Measurements from ENCODE around the gene PIP4K2A. TPM values are rescaled to one million over a fixed set of nuclear protein-coding genes. Genes with fewer than 3 reads are reported as not detected.
A peak's percentile ranks its signal among the peaks of the same experiment; 100 is the strongest.

PIP4K2A gene
- total RNA-seq, 3 donors from 2014 or later, result 15.1 to 36.6 (median 33.1) TPM

DNA sequence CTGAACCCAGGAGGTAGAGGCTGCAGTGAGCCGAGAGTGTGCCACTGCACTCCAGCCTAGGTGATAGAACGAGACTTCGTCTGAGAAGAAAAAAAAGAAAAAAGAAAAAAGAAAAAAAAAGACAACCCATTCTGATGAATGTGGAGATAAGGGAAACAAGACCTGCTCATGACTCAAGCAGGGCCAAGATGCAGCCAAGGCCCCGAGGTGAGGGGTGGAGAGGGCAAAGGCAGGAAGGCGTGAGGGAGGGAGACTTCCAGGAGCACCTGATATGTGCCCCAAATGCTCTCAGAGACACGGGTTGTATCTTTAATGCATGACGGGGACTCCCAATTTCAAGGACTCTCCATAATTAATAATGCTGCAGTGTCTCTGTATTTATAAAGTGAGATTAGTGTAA is 134.6 kb downstream of the PIP4K2A start:
- no peak for TF ChIP-seq POLR2A (IDR thresholded peaks at IDR 0.05)
- no peaks in the 10 kb centered on the region for H3K36me3 ChIP-seq
- intact Hi-C loops (cut with DNase I; ENCODE audit: low total_unique reads), result loop anchor here (10.0 kb wide), 1 partner anchor 825 kb away; no protein-coding TSS in a partner anchor
- H3K27ac ChIP-seq, result no peak overlapping the region
- no peak for DNase-seq (ENCODE audit: low spot score in 2 of 2)
- H3K4me1 ChIP-seq, result no peaks in the 10 kb centered on the region
- H3K4me3 ChIP-seq, result no peak overlapping the region
- H3K27me3 ChIP-seq, result no peaks in the 10 kb centered on the region
- no peaks in the 10 kb centered on the region for H3K9me3 ChIP-seq

DNA sequence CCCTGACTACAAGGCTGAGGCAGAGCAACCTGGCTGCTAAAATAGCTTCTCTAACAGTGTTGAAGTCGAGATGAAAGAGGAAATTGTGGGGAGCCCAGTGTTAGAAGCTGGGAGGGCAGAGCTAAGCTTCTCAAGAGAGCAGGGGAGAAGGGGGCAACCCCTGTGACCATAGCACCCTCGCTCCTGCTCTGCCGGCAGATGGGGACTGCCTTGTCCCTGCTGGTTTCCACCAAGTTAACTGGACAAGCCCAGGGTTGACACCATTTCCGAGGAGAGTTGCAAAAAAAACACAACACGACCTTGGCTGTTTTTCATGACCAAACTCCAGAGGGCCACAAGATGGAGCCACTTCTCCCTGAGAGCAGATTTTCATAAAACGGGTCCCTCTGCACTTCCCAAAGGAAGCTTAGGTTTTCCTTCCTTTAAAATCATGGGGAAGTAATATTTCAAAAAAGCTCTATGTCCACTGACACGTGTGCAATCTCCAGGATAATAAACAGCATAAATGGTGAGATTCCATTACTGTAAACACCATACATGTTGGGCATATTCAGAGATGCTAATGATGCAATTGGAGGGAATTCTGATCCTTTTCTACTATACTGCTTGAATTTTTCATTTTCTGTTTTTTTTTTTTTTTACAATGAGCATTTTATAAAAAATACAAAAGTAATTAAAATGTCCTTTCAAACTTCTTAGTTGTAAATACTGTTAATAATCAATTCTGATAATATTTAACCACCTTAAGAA is 140.4 kb downstream of the PIP4K2A start:
- Histone ChIP-seq H3K4me3 (no peak overlapping the region), H3K4me1 (no peaks in the 10 kb centered on the region), H3K27me3 (no peaks in the 10 kb centered on the region), H3K27ac (no peak overlapping the region), H3K36me3 (no peaks in the 10 kb centered on the region), H3K9me3 (no peaks in the 10 kb centered on the region)
- no peak for DNase-seq (ENCODE audit: low spot score in 2 of 2)
- TF ChIP-seq POLR2A (IDR thresholded peaks at IDR 0.05) (no peak), POLR2AphosphoS5 (IDR thresholded peaks at IDR 0.05) (no peak)
- TF ChIP-seq, protein P1, sequence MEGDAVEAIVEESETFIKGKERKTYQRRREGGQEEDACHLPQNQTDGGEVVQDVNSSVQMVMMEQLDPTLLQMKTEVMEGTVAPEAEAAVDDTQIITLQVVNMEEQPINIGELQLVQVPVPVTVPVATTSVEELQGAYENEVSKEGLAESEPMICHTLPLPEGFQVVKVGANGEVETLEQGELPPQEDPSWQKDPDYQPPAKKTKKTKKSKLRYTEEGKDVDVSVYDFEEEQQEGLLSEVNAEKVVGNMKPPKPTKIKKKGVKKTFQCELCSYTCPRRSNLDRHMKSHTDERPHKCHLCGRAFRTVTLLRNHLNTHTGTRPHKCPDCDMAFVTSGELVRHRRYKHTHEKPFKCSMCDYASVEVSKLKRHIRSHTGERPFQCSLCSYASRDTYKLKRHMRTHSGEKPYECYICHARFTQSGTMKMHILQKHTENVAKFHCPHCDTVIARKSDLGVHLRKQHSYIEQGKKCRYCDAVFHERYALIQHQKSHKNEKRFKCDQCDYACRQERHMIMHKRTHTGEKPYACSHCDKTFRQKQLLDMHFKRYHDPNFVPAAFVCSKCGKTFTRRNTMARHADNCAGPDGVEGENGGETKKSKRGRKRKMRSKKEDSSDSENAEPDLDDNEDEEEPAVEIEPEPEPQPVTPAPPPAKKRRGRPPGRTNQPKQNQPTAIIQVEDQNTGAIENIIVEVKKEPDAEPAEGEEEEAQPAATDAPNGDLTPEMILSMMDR (IDR thresholded peaks at IDR 0.05), result peak in 1 of 3 donors; percentile 25
- intact Hi-C loops (cut with DNase I; ENCODE audit: low total_unique reads), result no loop called here

DNA sequence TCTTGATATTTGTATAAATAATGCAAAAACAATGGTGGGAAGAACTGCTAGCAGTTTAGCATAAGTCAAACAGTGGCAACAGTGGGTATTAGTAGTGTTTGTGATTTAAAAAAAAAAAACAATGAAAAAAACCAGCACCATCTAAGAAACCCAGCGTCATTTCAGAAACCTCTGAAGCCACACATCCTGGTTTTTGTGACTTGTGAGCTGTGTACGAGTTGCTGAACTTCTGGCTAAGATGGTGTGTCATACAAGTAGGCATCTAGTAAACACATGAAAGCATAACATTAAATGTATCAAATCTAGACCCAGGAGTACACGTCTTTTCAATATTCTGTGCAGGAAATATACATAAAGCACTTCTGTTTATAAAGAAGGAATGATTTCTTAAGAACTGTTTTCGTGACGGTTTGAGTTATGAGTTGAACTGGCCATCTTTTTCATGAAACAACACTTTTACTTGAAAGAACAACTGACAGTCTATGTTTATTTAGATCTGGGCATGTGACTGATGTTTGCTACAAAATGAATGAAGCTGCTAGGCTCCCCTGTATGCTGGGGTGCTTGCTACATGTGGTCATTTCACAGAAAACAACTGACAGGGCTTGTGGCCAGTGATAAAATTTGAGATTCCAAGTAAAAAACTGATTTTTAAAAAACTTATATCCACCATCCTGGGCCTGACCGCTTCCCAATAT is 143.5 kb downstream of the PIP4K2A start:
- TF ChIP-seq POLR2A (IDR thresholded peaks at IDR 0.05) (no peak), POLR2AphosphoS5 (IDR thresholded peaks at IDR 0.05) (no peak)
- TF ChIP-seq, protein P1 (IDR thresholded peaks at IDR 0.05), result no peak
- H3K4me1 ChIP-seq, result no peaks in the 10 kb centered on the region
- H3K36me3 ChIP-seq, result no peaks in the 10 kb centered on the region
- H3K27me3 ChIP-seq, result no peaks in the 10 kb centered on the region
- no peak overlapping the region for H3K4me3 ChIP-seq
- DNase-seq (ENCODE audit: low spot score in 2 of 2), result no peak
- intact Hi-C loops (cut with DNase I; ENCODE audit: low total_unique reads), result no loop called here
- no peak overlapping the region for H3K27ac ChIP-seq
- no peaks in the 10 kb centered on the region for H3K9me3 ChIP-seq

DNA sequence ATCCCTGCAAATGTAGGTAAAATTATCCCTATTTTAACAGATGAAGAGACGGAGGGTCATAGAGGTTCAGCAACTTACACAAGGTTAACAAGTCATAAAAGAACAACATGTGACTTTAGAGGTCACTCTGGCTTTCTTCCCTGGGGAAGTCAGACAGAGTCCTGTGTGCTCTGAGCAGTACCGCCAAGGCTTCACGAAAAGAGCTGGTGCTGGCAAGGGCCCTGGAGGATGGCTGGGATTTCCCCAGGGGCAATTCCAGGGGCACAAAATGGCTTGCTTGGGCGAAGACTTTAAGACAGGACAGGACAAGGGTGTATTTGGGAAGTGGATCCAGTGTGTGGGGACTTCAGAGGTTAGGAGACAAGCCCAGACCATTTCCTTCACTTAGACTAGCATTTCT is 144.1 kb downstream of the PIP4K2A start:
- intact Hi-C loops (cut with DNase I; ENCODE audit: low total_unique reads), result no loop called here
- TF ChIP-seq, protein P1 (IDR thresholded peaks at IDR 0.05), result no peak
- TF ChIP-seq POLR2AphosphoS5 (IDR thresholded peaks at IDR 0.05) (no peak), POLR2A (IDR thresholded peaks at IDR 0.05) (no peak)

DNA sequence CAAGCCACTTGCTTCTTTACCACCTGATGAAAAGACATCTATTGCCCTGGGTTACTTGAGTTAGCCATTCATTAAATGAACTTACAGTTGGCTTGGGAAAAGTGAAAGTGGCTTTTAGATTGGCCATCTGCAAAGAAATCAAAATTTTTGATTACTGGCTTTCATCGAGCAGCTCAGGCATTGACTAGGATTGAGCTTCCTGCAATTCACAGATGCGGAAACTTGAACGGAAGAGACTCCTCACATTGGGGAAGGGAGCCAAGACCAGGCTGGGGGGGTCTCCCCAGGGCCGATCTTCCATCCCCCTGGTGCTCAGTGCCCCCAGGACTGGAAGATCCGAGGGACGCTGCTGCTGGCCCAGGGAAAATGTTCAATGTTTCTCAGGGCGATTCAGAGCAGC is 145.4 kb downstream of the PIP4K2A start:
- Histone ChIP-seq H3K27ac (peak overlapping the region in 1 of 2 donors; percentile 38), H3K4me3 (no peak overlapping the region), H3K9me3 (no peaks in the 10 kb centered on the region), H3K4me1 (no peaks in the 10 kb centered on the region), H3K36me3 (no peaks in the 10 kb centered on the region), H3K27me3 (no peaks in the 10 kb centered on the region)
- DNase-seq (ENCODE audit: low spot score in 2 of 2), result no peak
- no peak for TF ChIP-seq POLR2AphosphoS5 (IDR thresholded peaks at IDR 0.05)
- TF ChIP-seq, protein P1 (IDR thresholded peaks at IDR 0.05), result no peak
- intact Hi-C loops (cut with DNase I; ENCODE audit: low total_unique reads), result no loop called here

More for the DNA sequence above, 144.1 kb downstream of the PIP4K2A start:
- no peak overlapping the region for H3K27ac ChIP-seq
- H3K36me3 ChIP-seq, result no peaks in the 10 kb centered on the region
- no peaks in the 10 kb centered on the region for H3K27me3 ChIP-seq
- H3K4me1 ChIP-seq, result no peaks in the 10 kb centered on the region
- DNase-seq (ENCODE audit: low spot score in 2 of 2), result no peak
- H3K9me3 ChIP-seq, result no peaks in the 10 kb centered on the region
- H3K4me3 ChIP-seq, result no peak overlapping the region

Data from breast epithelium (tissue), 4 donors.